Measurements from ENCODE around the gene ZNF787.

The ZNF787 gene

GRCh38 chr19:56124578-56124977 lies 3.5 kb upstream of the ZNF787 start:
- no peak overlapping the region for H3K4me3 ChIP-seq (ENCODE audit: low read length)
- no peak for DNase-seq (ENCODE audit: low read depth)
- TF ChIP-seq, protein P1, sequence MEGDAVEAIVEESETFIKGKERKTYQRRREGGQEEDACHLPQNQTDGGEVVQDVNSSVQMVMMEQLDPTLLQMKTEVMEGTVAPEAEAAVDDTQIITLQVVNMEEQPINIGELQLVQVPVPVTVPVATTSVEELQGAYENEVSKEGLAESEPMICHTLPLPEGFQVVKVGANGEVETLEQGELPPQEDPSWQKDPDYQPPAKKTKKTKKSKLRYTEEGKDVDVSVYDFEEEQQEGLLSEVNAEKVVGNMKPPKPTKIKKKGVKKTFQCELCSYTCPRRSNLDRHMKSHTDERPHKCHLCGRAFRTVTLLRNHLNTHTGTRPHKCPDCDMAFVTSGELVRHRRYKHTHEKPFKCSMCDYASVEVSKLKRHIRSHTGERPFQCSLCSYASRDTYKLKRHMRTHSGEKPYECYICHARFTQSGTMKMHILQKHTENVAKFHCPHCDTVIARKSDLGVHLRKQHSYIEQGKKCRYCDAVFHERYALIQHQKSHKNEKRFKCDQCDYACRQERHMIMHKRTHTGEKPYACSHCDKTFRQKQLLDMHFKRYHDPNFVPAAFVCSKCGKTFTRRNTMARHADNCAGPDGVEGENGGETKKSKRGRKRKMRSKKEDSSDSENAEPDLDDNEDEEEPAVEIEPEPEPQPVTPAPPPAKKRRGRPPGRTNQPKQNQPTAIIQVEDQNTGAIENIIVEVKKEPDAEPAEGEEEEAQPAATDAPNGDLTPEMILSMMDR (conservative IDR thresholded peaks at IDR 0.05; ENCODE audit: low read length): no peak

DNA sequence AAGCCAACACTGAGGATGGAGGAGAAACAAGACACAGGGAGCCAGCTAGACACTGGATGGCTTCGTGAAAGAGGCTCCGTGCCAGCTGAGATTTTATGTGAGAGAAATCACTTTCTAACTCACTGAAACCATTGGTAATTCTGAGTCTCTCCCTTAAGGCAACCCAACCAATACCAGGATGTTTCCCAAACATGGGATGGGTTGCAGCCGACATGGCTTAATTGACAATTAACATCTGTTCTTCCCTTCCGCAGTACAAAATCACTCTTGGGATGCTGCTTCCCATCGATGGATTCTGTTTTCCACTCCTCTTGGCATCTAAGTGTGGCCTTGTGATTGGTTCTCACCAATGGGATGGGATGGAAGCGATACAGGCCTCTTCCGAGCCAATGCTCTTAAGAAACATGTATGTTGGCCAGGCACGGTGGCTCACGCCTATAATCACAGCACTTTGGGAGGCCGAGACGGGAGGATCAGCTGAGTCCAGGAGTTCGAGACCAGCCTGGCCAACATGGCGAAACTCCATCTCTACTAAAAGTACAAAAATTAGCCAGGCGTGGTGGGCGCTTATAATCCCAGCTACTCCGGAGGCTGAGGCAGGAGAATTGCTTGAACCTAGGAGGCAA lies 2.3 kb upstream of the ZNF787 start:
- TF ChIP-seq, protein P1 (conservative IDR thresholded peaks at IDR 0.05; ENCODE audit: low read length): no peak
- DNase-seq (ENCODE audit: low read depth): no peak
- no peak overlapping the region for H3K4me3 ChIP-seq (ENCODE audit: low read length)

- peak overlapping the region; percentile 69 for H3K4me3 ChIP-seq (ENCODE audit: low read length)
- DNase-seq (ENCODE audit: low read depth): peak; percentile 70
- TF ChIP-seq, protein P1 (conservative IDR thresholded peaks at IDR 0.05; ENCODE audit: low read length): peak; percentile 18
Observed at GRCh38 chr19:56120371-56121179, 520 bp downstream of the ZNF787 start.

- TF ChIP-seq, protein P1 (conservative IDR thresholded peaks at IDR 0.05; ENCODE audit: low read length): no peak
Observed at GRCh38 chr19:56120002-56120370, 1.1 kb downstream of the ZNF787 start.

GRCh38 chr19:56119582-56119978 lies 1.5 kb downstream of the ZNF787 start:
- H3K4me3 ChIP-seq (ENCODE audit: low read length): peak overlapping the region; percentile 69
- peak; percentile 55 for DNase-seq (ENCODE audit: low read depth)
- TF ChIP-seq, protein P1 (conservative IDR thresholded peaks at IDR 0.05; ENCODE audit: low read length): no peak

More at GRCh38 chr19:56120002-56120370, 1.1 kb downstream of the ZNF787 start:
- DNase-seq (ENCODE audit: low read depth): no peak
- peak overlapping the region; percentile 69 for H3K4me3 ChIP-seq (ENCODE audit: low read length)

GRCh38 chr19:56118666-56119581 lies 2.2 kb downstream of the ZNF787 start:
- TF ChIP-seq, protein P1 (conservative IDR thresholded peaks at IDR 0.05; ENCODE audit: low read length): no peak
- no peak for DNase-seq (ENCODE audit: low read depth)
- peak overlapping the region; percentile 69 for H3K4me3 ChIP-seq (ENCODE audit: low read length)

Measured in AG10803 (cell line).